Type B pancreatic cell (in vitro differentiated cells): ENCODE results near the gene AFAP1. TPM values are rescaled to one million over a fixed set of nuclear protein-coding genes. Genes with fewer than 3 reads are reported as not detected.
"Not testable (repeated sequence)": the region's sequence is repeated elsewhere in the genome, so short reads cannot be mapped to it uniquely, and the experiment has no call there.

Source experiments
- DNase-seq: peaks from one replicate; pipeline ENCODE4 v3.0.0; 2021; ENCODE audit warnings: mixed read lengths; ENCODE audit not compliant: unreplicated experiment; ENCODE audit errors: extremely low spot score
- H3K27ac Mint-ChIP-seq: 2 replicates; pipeline ENCODE4 v1.8.0; 2021; ENCODE audit warnings: mild to moderate bottlenecking, mixed read lengths
- H3K27me3 Mint-ChIP-seq: 2 replicates; pipeline ENCODE4 v1.8.0; 2021; ENCODE audit warnings: mixed read lengths
- H3K36me3 Mint-ChIP-seq: 2 replicates; pipeline ENCODE4 v1.8.0; 2021; ENCODE audit warnings: mixed read lengths
- H3K4me1 Mint-ChIP-seq: one replicate; pipeline ENCODE4 v1.8.0; 2021; ENCODE audit warnings: mixed read lengths; ENCODE audit not compliant: unreplicated experiment
- H3K4me3 Mint-ChIP-seq: 2 replicates; pipeline ENCODE4 v1.8.0; 2021; ENCODE audit warnings: mild to moderate bottlenecking, mixed read lengths
- H3K9me3 Mint-ChIP-seq: 2 replicates; pipeline ENCODE4 v1.8.0; 2021; ENCODE audit warnings: mixed read lengths
- CTCF ChIP-seq: fragments of 200-600 bp; sonication (generic); conservative IDR thresholded peaks from 2 replicates; pipeline ENCODE4 v1.5.0; 2021; ENCODE audit warnings: antibody characterized with exemption, mild to moderate bottlenecking
- total RNA-seq: library from RNA; stranded (reverse); gene quantifications from 2 replicates; pipeline ENCODE4 v1.2.1, GENCODE V29; 2021; ENCODE audit warnings: low replicate concordance

Gene AFAP1
- total RNA-seq, 1 donor from 2014 or later = 36.6 TPM

DNA sequence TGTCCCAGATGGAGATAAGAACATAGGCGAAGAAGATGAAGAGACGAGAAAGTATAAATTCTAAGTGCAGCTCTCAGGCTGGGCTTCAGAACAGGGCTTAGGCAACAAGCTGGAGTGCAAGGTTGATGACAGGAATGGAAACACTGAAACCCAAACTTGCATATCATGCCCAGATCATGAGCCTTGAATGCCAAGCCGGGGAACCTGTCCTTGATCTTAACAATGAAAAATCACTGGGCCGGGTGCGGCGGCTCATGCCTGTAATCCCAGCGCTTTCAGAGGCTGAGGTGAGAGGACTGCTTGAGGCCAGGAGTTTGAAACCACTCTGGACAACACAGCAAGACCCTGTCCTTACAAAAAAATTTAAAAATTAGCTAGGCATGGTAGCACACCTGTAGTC is 17.2 kb downstream of the AFAP1 start:
- H3K27me3 Mint-ChIP-seq = no peaks in the 10 kb centered on the region
- DNase-seq = no peak
- H3K4me3 Mint-ChIP-seq = no peak overlapping the region
- no peak for TF ChIP-seq CTCF
- H3K4me1 Mint-ChIP-seq = peaks cover 28% of the 10 kb centered on the region
- peaks cover 19% of the 10 kb centered on the region for H3K36me3 Mint-ChIP-seq
- H3K27ac Mint-ChIP-seq = no peak overlapping the region
- H3K9me3 Mint-ChIP-seq = peaks cover 12% of the 10 kb centered on the region

DNA sequence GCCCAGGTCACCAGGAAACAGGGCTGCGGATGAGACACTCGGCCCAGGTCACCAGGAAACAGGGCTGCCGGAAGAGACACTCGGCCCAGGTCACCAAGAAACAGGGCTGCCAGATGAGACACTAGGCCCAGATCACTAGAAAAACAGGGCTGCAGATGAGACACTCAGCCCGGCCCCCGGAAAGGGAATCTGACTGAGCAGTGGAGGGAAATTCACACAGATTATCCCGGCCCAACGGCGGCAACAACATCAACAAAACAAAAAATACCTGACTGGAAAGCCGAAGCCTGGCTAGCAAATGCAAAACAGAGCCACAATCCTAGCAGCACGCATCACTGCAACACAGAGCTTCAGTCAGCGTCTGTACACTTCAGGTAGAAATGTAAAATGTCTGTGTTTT is 20.7 kb downstream of the AFAP1 start:
- no peak for TF ChIP-seq CTCF
- Mint-ChIP-seq H3K4me3 (no peak overlapping the region), H3K27me3 (no peaks in the 10 kb centered on the region), H3K27ac (no peak overlapping the region), H3K9me3 (no peaks in the 10 kb centered on the region), H3K36me3 (peaks cover 11% of the 10 kb centered on the region), H3K4me1 (peaks cover 35% of the 10 kb centered on the region)
- no peak for DNase-seq

- Mint-ChIP-seq H3K4me1 (peaks cover 30% of the 10 kb centered on the region), H3K36me3 (peaks cover 11% of the 10 kb centered on the region)
Measured at GRCh38 chr4:7918187-7918586, 21.5 kb downstream of the AFAP1 start.

GRCh38 chr4:7917669-7918068 is 22.0 kb downstream of the AFAP1 start:
- Mint-ChIP-seq H3K4me1 (peaks cover 30% of the 10 kb centered on the region), H3K4me3 (no peak overlapping the region), H3K36me3 (peaks cover 12% of the 10 kb centered on the region), H3K27me3 (no peaks in the 10 kb centered on the region), H3K27ac (peak overlapping the region; percentile 44), H3K9me3 (no peaks in the 10 kb centered on the region)
- no peak for TF ChIP-seq CTCF
- DNase-seq = no peak

More at GRCh38 chr4:7918187-7918586, 21.5 kb downstream of the AFAP1 start:
- DNase-seq, H3K9me3 Mint-ChIP-seq, H3K4me3 Mint-ChIP-seq, H3K27me3 Mint-ChIP-seq: not testable (repeated sequence)
- H3K27ac Mint-ChIP-seq = peak overlapping the region; percentile 44

DNA sequence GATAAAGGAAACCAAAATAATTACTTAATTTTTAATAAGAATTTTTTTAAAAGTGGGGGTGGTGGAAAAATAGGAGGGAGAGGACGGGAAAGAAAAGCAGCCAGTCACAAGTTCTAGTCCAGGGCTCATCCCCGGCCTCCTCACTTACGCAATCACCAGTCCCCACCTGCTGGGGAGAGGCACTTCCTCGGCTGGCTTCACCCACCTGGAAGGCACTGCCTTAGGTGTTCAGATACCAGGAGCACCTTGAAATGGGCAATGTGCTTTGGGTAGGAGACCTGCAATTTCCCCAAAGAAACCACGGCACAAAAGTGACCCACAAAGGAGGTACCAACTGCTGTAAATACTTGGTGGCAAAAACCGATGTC is 23.8 kb downstream of the AFAP1 start:
- no peak overlapping the region for H3K4me3 Mint-ChIP-seq
- no peaks in the 10 kb centered on the region for H3K27me3 Mint-ChIP-seq
- peaks cover 16% of the 10 kb centered on the region for H3K36me3 Mint-ChIP-seq
- no peaks in the 10 kb centered on the region for H3K9me3 Mint-ChIP-seq
- no peak overlapping the region for H3K27ac Mint-ChIP-seq
- TF ChIP-seq CTCF = no peak
- peaks cover 46% of the 10 kb centered on the region for H3K4me1 Mint-ChIP-seq
- no peak for DNase-seq

GRCh38 chr4:7912826-7913225 is 26.8 kb downstream of the AFAP1 start:
- no peak overlapping the region for H3K4me3 Mint-ChIP-seq
- DNase-seq = no peak
- peaks cover 12% of the 10 kb centered on the region for H3K36me3 Mint-ChIP-seq
- peak overlapping the region; percentile 14 for H3K27ac Mint-ChIP-seq
- peaks cover 54% of the 10 kb centered on the region for H3K4me1 Mint-ChIP-seq
- H3K27me3 Mint-ChIP-seq = no peaks in the 10 kb centered on the region
- no peaks in the 10 kb centered on the region for H3K9me3 Mint-ChIP-seq
- TF ChIP-seq CTCF = no peak
